GM21528 (cell line): ENCODE results near the gene ZSCAN22.
"Not testable (repeated sequence)": the region's sequence is repeated elsewhere in the genome, so short reads cannot be mapped to it uniquely, and the experiment has no call there.

Experiments
- ATAC-seq: cut with Tn5 transposase; IDR thresholded peaks from one replicate; pipeline ENCODE4 v1.9.1; 2021; ENCODE audit warnings: mild to moderate bottlenecking, moderate library complexity; ENCODE audit not compliant: unreplicated experiment, low FRiP score

Gene ZSCAN22

GRCh38 chr19:58317476-58318072 lies 9.2 kb upstream of the ZSCAN22 start:
- ATAC-seq, result no peak

GRCh38 chr19:58318297-58318696 lies 8.5 kb upstream of the ZSCAN22 start:
- ATAC-seq, result no peak

DNA sequence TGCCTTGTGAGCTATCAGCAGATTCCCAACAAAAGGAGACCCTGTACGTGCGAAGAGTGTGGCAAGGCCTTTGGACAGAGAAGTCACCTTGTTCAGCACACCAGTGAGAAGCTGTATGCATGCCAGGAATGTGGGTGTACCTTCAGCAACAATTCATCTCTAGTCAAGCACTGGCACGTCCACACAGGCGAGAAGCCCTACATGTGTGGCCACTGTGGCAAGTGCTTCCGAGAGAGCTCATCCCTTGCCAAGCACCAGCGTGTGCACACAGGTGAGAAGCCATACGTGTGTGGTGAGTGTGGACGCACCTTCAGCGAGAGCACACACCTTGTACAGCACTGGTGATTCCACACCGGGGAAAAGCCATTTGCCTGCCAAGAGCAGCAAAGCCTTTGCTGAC lies 7.6 kb upstream of the ZSCAN22 start:
- no peak for ATAC-seq

DNA sequence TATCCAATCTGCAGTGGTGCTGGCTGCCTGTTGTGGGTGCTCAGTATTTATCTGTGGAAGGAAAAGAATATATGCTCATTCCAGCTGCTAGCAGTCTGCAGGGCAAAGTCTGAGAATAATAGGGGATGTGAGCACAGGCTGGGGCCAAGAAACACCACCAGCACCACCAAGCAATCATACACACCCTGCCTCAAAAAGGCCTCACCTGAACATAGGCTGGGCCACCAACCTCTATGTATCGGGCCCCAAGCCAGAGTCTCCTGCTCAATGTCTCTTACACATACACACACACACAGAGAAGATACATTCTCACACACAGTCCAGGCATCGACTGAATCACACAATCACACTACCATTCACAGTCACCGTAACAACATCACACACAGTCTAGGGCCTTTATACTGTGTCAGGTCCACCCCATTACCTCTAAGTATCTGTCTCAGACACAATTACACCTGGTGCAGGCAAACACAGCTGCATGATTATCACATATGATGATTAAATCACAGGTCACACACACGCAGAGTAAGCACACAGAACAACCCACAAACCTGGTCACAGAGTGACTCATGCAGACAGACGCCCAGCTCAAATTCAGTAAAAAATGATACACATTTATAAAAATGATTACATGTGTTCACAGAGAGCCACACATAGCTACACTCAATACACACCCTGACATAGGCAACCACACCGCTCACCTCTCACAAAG lies 1.3 kb upstream of the ZSCAN22 start:
- no peak for ATAC-seq

- no peak for ATAC-seq
These were observed 287 bp upstream of the ZSCAN22 start for GRCh38 chr19:58326501-58326913.

GRCh38 chr19:58328999-58329398 lies 2.2 kb downstream of the ZSCAN22 start:
- ATAC-seq, result no peak

DNA sequence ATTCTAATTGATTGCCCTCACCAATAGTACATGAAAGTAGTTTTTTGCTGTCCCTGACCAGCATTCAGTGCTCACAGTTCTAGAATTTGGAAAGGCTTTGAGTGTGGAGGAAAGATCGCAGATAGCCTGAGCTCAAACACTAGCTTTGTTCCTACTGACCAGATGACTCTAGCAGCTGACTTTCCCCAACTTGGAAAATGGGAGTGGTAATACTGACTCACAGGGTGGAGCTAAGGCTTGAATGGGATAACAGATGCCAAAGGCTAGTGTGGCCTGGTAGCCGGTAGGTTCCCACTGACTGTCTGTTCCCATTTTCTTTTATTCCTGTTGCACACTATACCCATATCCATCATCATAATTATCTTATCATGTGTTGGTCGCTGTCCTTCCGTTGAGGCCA lies 3.7 kb downstream of the ZSCAN22 start:
- ATAC-seq, result no peak

DNA sequence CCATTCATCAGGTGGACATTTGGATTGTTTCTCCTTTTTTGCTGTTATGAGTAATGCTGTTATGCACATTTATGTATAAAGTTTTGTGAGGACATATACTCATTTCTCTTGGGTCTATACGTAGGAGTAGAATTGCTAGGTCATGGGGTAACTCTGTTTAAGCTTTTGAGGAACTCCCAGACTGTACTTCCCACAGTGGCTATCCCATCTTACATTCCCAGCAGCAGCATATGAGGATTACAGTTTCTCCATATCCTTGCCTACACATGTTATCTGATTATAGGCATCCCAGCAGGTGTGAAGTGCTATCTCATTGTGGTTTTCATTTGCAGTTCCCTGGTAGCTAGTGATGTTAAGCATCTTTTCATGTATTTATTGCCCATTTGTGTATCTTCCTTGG lies 5.9 kb downstream of the ZSCAN22 start:
- ATAC-seq, result no peak

GRCh38 chr19:58334691-58335249 lies 8.0 kb downstream of the ZSCAN22 start:
- no peak for ATAC-seq

GRCh38 chr19:58335630-58336029 lies 8.8 kb downstream of the ZSCAN22 start:
- no peak for ATAC-seq

DNA sequence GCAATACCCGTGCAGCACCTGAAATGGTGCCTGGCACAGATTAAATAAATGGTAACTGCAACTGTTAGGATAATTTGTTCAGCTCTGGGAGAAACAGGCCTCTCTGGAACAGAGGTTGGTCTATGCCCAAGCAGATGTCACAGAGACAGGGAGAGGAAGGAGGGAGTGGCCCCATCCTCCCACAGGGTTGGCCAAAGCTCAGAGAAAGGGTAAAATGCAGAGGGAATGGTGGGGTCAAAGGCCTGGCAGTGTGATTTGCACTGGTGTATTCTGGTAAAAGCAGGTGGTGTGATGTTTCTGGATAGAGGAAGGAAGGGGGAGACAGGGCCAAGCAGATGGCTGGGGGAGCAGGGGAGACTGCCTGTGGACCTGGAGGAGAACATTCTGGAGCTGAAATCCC lies 9.4 kb downstream of the ZSCAN22 start:
- no peak for ATAC-seq

- ATAC-seq, result no peak
These were observed 10.0 kb downstream of the ZSCAN22 start for GRCh38 chr19:58336820-58337219.

DNA sequence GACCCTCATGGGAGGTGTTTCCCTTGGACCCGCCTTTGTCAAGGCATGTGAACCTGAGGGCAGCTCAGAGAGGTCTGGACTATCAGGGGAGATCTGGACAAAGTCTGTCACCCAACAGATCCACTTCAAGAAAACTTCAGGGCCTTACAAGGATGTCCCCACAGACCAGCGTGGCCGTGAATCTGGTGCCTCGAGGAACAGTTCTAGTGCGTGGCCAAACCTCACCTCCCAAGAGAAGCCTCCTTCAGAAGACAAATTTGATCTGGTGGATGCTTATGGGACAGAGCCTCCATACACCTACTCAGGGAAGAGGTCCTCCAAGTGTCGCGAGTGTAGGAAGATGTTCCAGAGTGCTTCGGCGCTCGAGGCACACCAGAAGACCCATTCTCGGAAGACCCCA lies 11.5 kb downstream of the ZSCAN22 start:
- no peak for ATAC-seq

GRCh38 chr19:58338825-58339558 lies 12.2 kb downstream of the ZSCAN22 start:
- no peak for ATAC-seq

DNA sequence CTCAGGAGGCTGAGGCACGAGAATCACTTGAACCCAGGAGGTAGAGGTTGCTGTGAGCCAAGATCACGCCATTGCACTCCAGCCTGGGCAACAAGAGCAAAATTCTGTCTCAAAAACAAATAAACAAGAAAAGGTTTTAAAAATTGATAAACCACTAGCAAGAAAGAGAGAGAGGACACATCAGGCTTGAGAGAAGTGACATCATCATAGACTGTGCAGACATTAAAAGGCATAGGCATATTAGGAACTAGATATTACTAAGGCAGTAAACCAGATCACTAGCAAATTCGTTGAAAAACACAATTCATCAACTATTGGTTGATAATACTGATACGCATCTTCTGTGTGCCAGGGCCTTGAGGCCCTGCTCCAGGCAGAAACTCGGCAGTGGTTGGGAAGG lies 18.8 kb downstream of the ZSCAN22 start:
- no peak for ATAC-seq

- ATAC-seq, result peak; percentile 86
These were observed 20.5 kb downstream of the ZSCAN22 start for GRCh38 chr19:58346961-58347929.

GRCh38 chr19:58348080-58348479 lies 21.3 kb downstream of the ZSCAN22 start:
- ATAC-seq, result not testable (repeated sequence)

GRCh38 chr19:58349590-58349989 lies 22.8 kb downstream of the ZSCAN22 start:
- no peak for ATAC-seq

- no peak for ATAC-seq
These were observed 23.4 kb downstream of the ZSCAN22 start for GRCh38 chr19:58350001-58350861.
